Stomach (tissue), 4 donors: ENCODE data around the gene BMP3.

ENCODE experiments used
- POLR2A ChIP-seq, 4 donors: fragments of 450-650 bp; IDR thresholded peaks; one replicate each; pipeline ENCODE4 v1.6.1; 2016; ENCODE audit warnings: antibody characterized with exemption in 4 of 4, control low read depth in 2 of 4, mild to moderate bottlenecking in 1 of 4, moderate library complexity in 1 of 4
- POLR2AphosphoS5 ChIP-seq, 3 donors: sonication (generic); formaldehyde crosslinking; IDR thresholded peaks; one replicate each; pipeline ENCODE4 v1.6.1; 2016; ENCODE audit warnings: antibody characterized with exemption in 3 of 3
- TF ChIP-seq, protein P1 (sequence below), 7 experiments: fragments of 450-650 bp in 4 of 7; fragments of 200-600 bp in 3 of 7; sonication (generic) in 3 of 7; IDR thresholded peaks; one replicate each; pipeline ENCODE4 v1.5.1; 2016 to 2019; ENCODE audit warnings: antibody characterized with exemption in 7 of 7, control low read depth in 2 of 7, mild to moderate bottlenecking in 1 of 7

DNA sequence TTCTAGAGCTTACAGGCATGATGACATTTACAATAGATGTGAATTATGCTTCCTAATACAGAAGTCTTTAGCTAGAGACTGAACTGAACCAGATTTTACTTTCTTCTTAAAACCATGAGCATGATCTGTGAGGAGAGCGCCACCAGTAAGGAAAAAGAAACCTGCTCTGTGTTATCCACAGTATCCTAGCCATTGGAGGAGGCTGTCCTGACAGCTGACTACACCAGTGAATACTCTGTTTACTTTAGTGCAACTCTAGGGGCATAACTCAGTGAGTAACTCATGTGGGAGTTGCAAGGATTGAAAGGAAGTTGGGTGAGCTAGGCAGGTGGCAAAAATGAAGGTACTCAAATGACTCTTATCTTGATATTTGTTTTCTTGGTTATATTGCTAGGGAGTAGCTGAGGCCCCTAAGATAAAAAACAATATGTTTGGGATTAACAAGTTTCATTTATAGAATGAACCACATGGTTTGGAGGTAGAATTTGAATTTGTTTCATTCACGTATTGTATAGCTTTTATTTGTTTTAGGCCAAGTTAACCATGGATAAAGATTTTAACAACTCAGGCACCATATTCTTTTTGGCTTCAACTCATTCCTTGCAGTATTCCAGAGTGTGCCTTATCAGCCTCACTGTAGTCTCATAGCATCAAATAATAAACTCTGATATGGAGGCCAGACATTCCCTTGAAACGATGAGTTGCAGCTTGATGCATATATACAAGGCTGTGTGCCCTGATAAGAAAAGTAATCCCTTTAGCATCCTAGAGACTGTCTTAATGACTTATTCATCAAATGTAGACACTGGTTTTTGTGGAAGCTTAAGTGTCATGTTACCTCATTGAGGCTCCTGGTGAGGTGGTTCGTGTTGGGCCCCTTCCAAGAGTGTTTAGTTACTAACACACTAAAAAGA, 2.5 kb downstream of the BMP3 start:
- TF ChIP-seq POLR2A (IDR thresholded peaks at IDR 0.05) = no peak
- TF ChIP-seq POLR2AphosphoS5 (IDR thresholded peaks at IDR 0.05) = no peak
- TF ChIP-seq, protein P1, sequence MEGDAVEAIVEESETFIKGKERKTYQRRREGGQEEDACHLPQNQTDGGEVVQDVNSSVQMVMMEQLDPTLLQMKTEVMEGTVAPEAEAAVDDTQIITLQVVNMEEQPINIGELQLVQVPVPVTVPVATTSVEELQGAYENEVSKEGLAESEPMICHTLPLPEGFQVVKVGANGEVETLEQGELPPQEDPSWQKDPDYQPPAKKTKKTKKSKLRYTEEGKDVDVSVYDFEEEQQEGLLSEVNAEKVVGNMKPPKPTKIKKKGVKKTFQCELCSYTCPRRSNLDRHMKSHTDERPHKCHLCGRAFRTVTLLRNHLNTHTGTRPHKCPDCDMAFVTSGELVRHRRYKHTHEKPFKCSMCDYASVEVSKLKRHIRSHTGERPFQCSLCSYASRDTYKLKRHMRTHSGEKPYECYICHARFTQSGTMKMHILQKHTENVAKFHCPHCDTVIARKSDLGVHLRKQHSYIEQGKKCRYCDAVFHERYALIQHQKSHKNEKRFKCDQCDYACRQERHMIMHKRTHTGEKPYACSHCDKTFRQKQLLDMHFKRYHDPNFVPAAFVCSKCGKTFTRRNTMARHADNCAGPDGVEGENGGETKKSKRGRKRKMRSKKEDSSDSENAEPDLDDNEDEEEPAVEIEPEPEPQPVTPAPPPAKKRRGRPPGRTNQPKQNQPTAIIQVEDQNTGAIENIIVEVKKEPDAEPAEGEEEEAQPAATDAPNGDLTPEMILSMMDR (IDR thresholded peaks at IDR 0.05) = no peak
